ENCODE measurements around the gene PADI6. TPM values are rescaled to one million over a fixed set of nuclear protein-coding genes. Genes with fewer than 3 reads are reported as not detected.

The PADI6 gene
- total RNA-seq, 2 experiments from 2014 or later, result not detected

DNA sequence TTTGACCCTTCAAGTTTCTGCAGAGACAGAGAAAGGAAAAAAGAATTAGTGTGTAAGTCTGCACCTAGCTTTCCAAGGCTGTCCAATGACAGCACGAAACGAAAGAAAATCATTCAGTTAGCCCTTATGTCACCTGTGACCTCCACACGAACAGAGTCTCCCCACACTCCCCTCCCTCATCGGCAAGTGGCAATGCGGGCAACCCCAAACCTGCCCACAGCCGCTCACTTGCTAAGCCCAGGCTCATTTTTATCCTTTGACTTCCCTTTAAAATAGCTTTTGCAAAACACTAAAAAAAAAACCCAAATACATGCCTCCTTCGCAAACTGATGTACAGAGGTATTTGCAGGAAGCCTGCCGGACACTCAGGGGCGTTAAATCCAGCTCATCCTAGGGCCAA lies 57.2 kb downstream of the PADI6 start:
- H3K4me3 ChIP-seq (ENCODE audit: low read length), result no peak overlapping the region
- no peaks in the 10 kb centered on the region for H3K27me3 ChIP-seq (ENCODE audit: control insufficient read depth in 1 of 2, insufficient read depth in 2 of 2, low read length in 2 of 2)
- ChIA-PET CTCF (interaction anchor here (0.6 kb wide), 1 partner anchor 15 kb away, joined by 3 read pairs; no protein-coding TSS in a partner anchor), POLR2A (no interaction called here)
- Mint-ChIP-seq H3K4me3 (no peak overlapping the region), H3K4me1 (ENCODE audit: low read depth) (peaks cover 12% of the 10 kb centered on the region), H3K9me3 (no peaks in the 10 kb centered on the region), H3K27ac (peak overlapping the region; percentile 28), H3K36me3 (ENCODE audit: low read depth) (peaks cover 73% of the 10 kb centered on the region), H3K27me3 (no peaks in the 10 kb centered on the region)
- H3K4me1 ChIP-seq (ENCODE audit: insufficient read depth, low read length), result peaks cover 10% of the 10 kb centered on the region
- TF ChIP-seq, protein P1, sequence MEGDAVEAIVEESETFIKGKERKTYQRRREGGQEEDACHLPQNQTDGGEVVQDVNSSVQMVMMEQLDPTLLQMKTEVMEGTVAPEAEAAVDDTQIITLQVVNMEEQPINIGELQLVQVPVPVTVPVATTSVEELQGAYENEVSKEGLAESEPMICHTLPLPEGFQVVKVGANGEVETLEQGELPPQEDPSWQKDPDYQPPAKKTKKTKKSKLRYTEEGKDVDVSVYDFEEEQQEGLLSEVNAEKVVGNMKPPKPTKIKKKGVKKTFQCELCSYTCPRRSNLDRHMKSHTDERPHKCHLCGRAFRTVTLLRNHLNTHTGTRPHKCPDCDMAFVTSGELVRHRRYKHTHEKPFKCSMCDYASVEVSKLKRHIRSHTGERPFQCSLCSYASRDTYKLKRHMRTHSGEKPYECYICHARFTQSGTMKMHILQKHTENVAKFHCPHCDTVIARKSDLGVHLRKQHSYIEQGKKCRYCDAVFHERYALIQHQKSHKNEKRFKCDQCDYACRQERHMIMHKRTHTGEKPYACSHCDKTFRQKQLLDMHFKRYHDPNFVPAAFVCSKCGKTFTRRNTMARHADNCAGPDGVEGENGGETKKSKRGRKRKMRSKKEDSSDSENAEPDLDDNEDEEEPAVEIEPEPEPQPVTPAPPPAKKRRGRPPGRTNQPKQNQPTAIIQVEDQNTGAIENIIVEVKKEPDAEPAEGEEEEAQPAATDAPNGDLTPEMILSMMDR (IDR thresholded peaks at IDR 0.05), result no peak
- peaks cover 67% of the 10 kb centered on the region for H3K36me3 ChIP-seq (ENCODE audit: insufficient read depth, low read length)
- ATAC-seq (ENCODE audit: poor library complexity), result no peak
- H3K9me3 ChIP-seq (ENCODE audit: control insufficient read depth in 1 of 2, insufficient read depth in 1 of 2, low read length in 2 of 2), result no peaks in the 10 kb centered on the region
- intact Hi-C loops (cut with DNase I, micrococcal nuclease), result no loop called here
- no peak overlapping the region for H3K27ac ChIP-seq (ENCODE audit: low read depth in 1 of 2, low read length in 2 of 2)
- no peak for DNase-seq

DNA sequence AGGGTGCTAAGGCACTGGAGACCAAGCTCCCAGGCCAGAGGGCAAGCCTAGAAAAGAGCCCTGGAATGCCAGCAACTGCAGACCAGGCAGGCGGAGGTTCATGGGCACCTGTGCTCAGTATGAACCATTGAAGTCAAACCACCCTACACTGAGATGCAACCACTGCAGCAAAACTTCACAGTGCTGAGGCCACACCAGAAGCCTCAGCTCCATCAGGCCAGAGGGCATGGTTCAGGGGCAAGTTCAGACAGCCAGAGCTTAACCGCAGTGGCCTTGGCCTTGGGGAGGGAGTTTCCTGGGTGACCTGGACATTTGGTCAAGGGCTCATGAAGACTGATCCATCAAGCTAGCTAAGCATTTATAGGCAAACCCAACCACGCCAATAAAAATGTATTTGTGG lies 60.4 kb downstream of the PADI6 start:
- H3K4me3 Mint-ChIP-seq, result no peak overlapping the region
- no peaks in the 10 kb centered on the region for H3K9me3 Mint-ChIP-seq
- peaks cover 45% of the 10 kb centered on the region for H3K36me3 ChIP-seq (ENCODE audit: insufficient read depth, low read length)
- peaks cover 37% of the 10 kb centered on the region for H3K4me1 Mint-ChIP-seq (ENCODE audit: low read depth)
- no peak for DNase-seq
- TF ChIP-seq, protein P1 (IDR thresholded peaks at IDR 0.05), result no peak
- ChIA-PET CTCF (no interaction called here), POLR2A (no interaction called here)
- ATAC-seq (ENCODE audit: poor library complexity), result no peak
- intact Hi-C loops (cut with DNase I, micrococcal nuclease), result no loop called here
- peaks cover 63% of the 10 kb centered on the region for H3K36me3 Mint-ChIP-seq (ENCODE audit: low read depth)
- H3K4me3 ChIP-seq (ENCODE audit: low read length), result no peak overlapping the region
- H3K9me3 ChIP-seq (ENCODE audit: control insufficient read depth in 1 of 2, insufficient read depth in 1 of 2, low read length in 2 of 2), result no peaks in the 10 kb centered on the region
- H3K27me3 ChIP-seq (ENCODE audit: control insufficient read depth in 1 of 2, insufficient read depth in 2 of 2, low read length in 2 of 2), result no peaks in the 10 kb centered on the region
- H3K4me1 ChIP-seq (ENCODE audit: insufficient read depth, low read length), result peaks cover 31% of the 10 kb centered on the region
- no peaks in the 10 kb centered on the region for H3K27me3 Mint-ChIP-seq
- no peak overlapping the region for H3K27ac ChIP-seq (ENCODE audit: low read depth in 1 of 2, low read length in 2 of 2)
- peak overlapping the region; percentile 9 for H3K27ac Mint-ChIP-seq

DNA sequence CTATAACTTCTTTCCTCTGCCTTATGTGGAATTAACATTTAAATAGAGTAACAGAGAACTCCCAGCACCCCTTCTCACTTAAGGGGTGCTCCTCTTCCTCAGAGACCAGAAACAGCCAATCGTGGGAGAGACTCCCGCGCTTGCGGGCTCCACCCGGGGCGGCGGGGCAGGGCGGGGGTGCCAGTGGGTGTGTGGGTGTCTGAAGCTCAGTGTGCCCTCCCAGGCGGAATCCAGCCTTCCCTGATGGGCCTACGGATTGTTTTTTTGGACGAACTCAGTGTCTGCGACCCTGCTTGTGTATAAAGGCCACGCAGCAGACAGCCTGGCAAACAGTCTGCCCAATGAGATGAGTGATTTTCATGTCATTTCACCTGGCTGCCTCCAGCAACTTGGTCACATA lies 61.3 kb downstream of the PADI6 start:
- ChIA-PET CTCF (no interaction called here), POLR2A (no interaction called here)
- no peak overlapping the region for H3K4me3 ChIP-seq (ENCODE audit: low read length)
- ATAC-seq (ENCODE audit: poor library complexity) (no peak), DNase-seq (no peak)
- intact Hi-C loops (cut with DNase I, micrococcal nuclease), result no loop called here
- H3K27ac Mint-ChIP-seq, result peak overlapping the region; percentile 82
- peaks cover 36% of the 10 kb centered on the region for H3K36me3 ChIP-seq (ENCODE audit: insufficient read depth, low read length)
- H3K36me3 Mint-ChIP-seq (ENCODE audit: low read depth), result peaks cover 57% of the 10 kb centered on the region
- H3K4me1 Mint-ChIP-seq (ENCODE audit: low read depth), result peaks cover 37% of the 10 kb centered on the region
- peaks cover 31% of the 10 kb centered on the region for H3K4me1 ChIP-seq (ENCODE audit: insufficient read depth, low read length)
- no peak overlapping the region for H3K4me3 Mint-ChIP-seq
- H3K27me3 ChIP-seq (ENCODE audit: control insufficient read depth in 1 of 2, insufficient read depth in 2 of 2, low read length in 2 of 2), result no peaks in the 10 kb centered on the region
- H3K27ac ChIP-seq (ENCODE audit: low read depth in 1 of 2, low read length in 2 of 2), result no peak overlapping the region
- H3K27me3 Mint-ChIP-seq, result no peaks in the 10 kb centered on the region
- no peaks in the 10 kb centered on the region for H3K9me3 Mint-ChIP-seq
- no peaks in the 10 kb centered on the region for H3K9me3 ChIP-seq (ENCODE audit: control insufficient read depth in 1 of 2, insufficient read depth in 1 of 2, low read length in 2 of 2)
- TF ChIP-seq, protein P1 (IDR thresholded peaks at IDR 0.05), result no peak
